HG03108 (cell line): ENCODE data around the gene RNF207.

Experiments used
- ATAC-seq: cut with Tn5 transposase; IDR thresholded peaks from one replicate; pipeline ENCODE4 v1.9.1; 2021; ENCODE audit warnings: moderate library complexity; ENCODE audit not compliant: unreplicated experiment

RNF207 gene

GRCh38 chr1:6265151-6265550, 59.2 kb downstream of the RNF207 start:
- no peak for ATAC-seq

- no peak for ATAC-seq
Observed at GRCh38 chr1:6266641-6267040, 60.7 kb downstream of the RNF207 start.

DNA sequence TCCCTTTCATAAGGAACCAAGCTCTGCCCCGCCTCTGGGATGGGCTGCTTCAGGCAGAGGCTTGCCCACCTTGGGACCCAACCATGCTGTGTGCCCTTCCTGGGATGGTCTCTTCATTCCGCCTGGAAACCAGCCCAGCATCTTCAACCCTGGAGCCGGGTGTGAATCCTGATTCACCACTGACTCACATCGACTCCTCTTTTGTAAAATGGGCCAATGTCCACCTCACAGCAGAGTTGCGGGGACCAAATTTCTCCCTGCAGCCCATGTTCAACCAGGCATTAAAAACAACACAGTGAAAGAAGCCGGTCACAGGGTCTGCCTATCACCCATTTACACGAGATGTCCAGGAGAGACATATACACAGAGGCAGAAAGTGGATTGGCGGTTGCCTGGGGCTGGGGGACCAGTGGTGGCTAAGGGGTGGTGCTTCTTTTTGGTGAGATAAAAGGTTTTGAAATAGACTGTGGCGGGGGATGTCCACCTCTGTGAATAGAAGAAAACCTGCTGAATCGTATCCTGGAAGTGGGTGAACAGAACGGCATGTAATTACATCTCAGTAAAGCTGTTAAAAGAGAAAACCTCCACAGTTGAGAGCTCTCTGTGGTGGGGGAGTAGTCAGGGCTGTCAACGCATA, 61.9 kb downstream of the RNF207 start:
- ATAC-seq, result no peak

GRCh38 chr1:6268415-6268814, 62.5 kb downstream of the RNF207 start:
- ATAC-seq, result no peak

DNA sequence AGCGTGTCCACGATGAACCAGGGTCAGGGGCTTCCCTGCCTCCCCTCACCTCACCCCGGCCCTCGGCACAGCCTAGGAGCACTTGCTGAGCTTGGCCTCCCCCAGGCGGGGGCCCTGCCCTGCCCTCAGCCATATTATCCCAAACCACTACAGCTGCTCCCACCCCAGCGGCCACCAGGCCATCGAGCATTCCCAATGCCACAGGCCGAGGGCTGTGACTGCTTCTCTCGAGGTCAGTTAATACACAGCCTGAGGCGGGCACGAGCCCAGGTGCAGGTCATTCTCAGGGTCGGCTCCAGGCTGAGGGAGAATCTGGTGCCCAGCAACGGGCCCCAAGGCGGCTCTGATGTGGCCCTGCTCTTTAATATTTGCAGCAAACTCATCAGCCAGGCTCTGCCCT, 63.4 kb downstream of the RNF207 start:
- ATAC-seq, result no peak

DNA sequence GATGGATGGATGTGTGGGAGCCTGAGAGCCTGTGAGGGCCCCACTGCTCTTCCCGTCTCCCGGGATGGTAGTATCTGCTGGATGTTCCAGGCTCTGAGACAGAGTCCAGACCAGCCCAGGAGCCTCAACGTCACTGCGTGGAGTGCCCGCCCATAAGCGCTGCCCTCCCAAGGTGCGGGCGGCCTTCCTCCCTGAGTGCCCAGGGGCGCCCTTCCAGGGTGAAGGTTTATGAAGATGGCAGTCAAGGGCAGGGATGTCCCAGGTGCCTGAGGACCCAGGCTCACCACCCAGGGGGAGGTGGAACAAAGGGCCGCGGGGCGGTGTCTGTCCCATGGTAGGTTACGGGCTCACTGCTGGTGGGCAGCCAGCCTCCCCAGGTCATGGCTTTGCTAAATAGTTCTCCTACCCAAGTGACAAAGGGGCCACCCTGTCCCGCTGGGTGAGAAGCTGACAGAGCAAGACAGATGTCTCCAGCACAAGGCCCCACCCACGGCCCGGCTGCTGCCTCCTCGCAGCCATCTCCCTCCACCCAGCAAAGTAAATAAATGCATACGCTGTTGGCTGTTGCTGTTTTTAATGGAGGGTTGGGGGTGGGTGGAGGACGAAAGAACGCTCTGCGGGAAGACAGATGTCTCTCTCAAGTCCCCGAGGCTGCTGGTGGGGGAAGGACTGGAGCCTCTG, 63.9 kb downstream of the RNF207 start:
- ATAC-seq, result no peak

DNA sequence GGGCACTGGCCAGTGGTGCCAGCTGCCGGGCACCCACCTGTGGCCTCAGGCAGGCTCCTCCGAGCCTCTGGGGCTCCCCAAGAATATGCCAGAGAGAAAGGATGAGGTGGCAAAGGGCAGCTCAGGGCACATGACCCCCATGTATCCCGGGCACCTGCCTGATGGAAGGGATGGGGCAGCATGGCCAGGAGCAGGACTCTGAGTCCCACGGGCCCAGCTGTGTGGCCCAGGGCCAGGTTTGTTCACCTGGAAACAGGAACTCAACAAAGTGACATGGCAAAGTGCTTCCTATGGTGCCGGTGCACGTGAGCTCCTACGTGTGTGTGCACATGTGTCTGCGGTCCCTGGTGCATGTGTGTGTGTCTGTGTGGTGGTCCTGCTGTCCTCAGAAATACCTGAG, 64.5 kb downstream of the RNF207 start:
- ATAC-seq, result no peak
